ENCODE measurements around the gene NUP85. TPM values are rescaled to one million over a fixed set of nuclear protein-coding genes. Genes with fewer than 3 reads are reported as not detected.

Gene NUP85
- total and polyA plus RNA-seq, 2 experiments from 2014 or later, result 59.4 to 114 TPM

- DNase-seq (ENCODE audit: low spot score) (no peak), ATAC-seq (no peak)
- Mint-ChIP-seq H3K4me3 (no peak overlapping the region), H3K4me1 (peaks cover 5% of the 10 kb centered on the region; the same call in 2 of the 3 replicates), H3K9me3 (no peaks in the 10 kb centered on the region; the same call in 2 of the 3 replicates), H3K27me3 (ENCODE audit: insufficient read depth, low read depth, poor library complexity) (peaks cover 6% of the 10 kb centered on the region), H3K36me3 (ENCODE audit: low read depth) (peaks cover 53% of the 10 kb centered on the region), H3K27ac (no peak overlapping the region)
- H3K9me2 ChIP-seq (ENCODE audit: insufficient read depth), result no peaks in the 10 kb centered on the region
- H3K4me2 ChIP-seq, result no peak overlapping the region
- peaks cover 13% of the 10 kb centered on the region for H3K4me1 ChIP-seq (ENCODE audit: insufficient read depth)
- H3K36me3 ChIP-seq (ENCODE audit: insufficient read depth), result peaks cover 46% of the 10 kb centered on the region
- H3K79me2 ChIP-seq (replicated peaks; ENCODE audit: insufficient read depth), result peaks cover 48% of the 10 kb centered on the region
- H3F3A ChIP-seq (replicated peaks; ENCODE audit: low read depth), result peaks cover 25% of the 10 kb centered on the region
- 0 out of 2 replicates have a peak overlapping the region, but pooled peaks have one; percentile 26 for H3K27ac ChIP-seq (ENCODE audit: low read depth)
- no peak overlapping the region for H2AFZ ChIP-seq
- H4K20me1 ChIP-seq (replicated peaks; ENCODE audit: insufficient read depth), result peaks cover 24% of the 10 kb centered on the region
- TF ChIP-seq ETS1 (IDR thresholded peaks at IDR 0.05) (no peak), CREB1 (CRISPR knock-in tag; IDR thresholded peaks at IDR 0.05; ENCODE audit: low read depth) (no peak), NANOG (IDR thresholded peaks at IDR 0.05; ENCODE audit: borderline replicate concordance) (no peak), ZNF114 (CRISPR knock-in tag; IDR thresholded peaks at IDR 0.05) (no peak), ZNF331 (CRISPR knock-in tag; IDR thresholded peaks at IDR 0.05; ENCODE audit: low read depth) (no peak), JUNB (IDR thresholded peaks at IDR 0.05; ENCODE audit: unreplicated experiment) (no peak), EZH2 (IDR thresholded peaks at IDR 0.05; ENCODE audit: low read depth, unreplicated experiment) (no peak)
- H3K4me3 ChIP-seq, result no peak overlapping the region
- no peaks in the 10 kb centered on the region for H3K27me3 ChIP-seq (ENCODE audit: insufficient read depth)
These were observed 3.6 kb downstream of the NUP85 start for GRCh38 chr17:75209061-75209460.

GRCh38 chr17:75218131-75218530, 12.7 kb downstream of the NUP85 start:
- peaks cover 7% of the 10 kb centered on the region for H4K20me1 ChIP-seq (replicated peaks; ENCODE audit: insufficient read depth)
- H3K36me3 ChIP-seq (ENCODE audit: insufficient read depth), result peaks cover 62% of the 10 kb centered on the region
- Mint-ChIP-seq H3K4me3 (no peak overlapping the region), H3K9me3 (no peaks in the 10 kb centered on the region; the same call in 2 of the 3 replicates), H3K4me1 (no peaks in the 10 kb centered on the region), H3K27ac (no peak overlapping the region), H3K27me3 (ENCODE audit: insufficient read depth, low read depth, poor library complexity) (no peaks in the 10 kb centered on the region), H3K36me3 (ENCODE audit: low read depth) (peaks cover 74% of the 10 kb centered on the region)
- H3K4me1 ChIP-seq (ENCODE audit: insufficient read depth), result no peaks in the 10 kb centered on the region
- 0 out of 2 replicates have a peak, but pooled peaks cover 4% of the 10 kb centered on the region for H3K79me2 ChIP-seq (replicated peaks; ENCODE audit: insufficient read depth)
- no peak overlapping the region for H3K4me2 ChIP-seq
- no peak overlapping the region for H3K27ac ChIP-seq (ENCODE audit: low read depth)
- no peak overlapping the region for H3K4me3 ChIP-seq
- no peak for TF ChIP-seq ETS1 (IDR thresholded peaks at IDR 0.05)
- no peak for TF ChIP-seq EZH2 (IDR thresholded peaks at IDR 0.05; ENCODE audit: low read depth, unreplicated experiment)
- no peak for TF ChIP-seq ZNF114 (CRISPR knock-in tag; IDR thresholded peaks at IDR 0.05)
- no peak for TF ChIP-seq REST (IDR thresholded peaks at IDR 0.05; ENCODE audit: unreplicated experiment)
- no peak for TF ChIP-seq STAT1 (IDR thresholded peaks at IDR 0.05; ENCODE audit: unreplicated experiment)
- TF ChIP-seq ZNF331 (CRISPR knock-in tag; IDR thresholded peaks at IDR 0.05; ENCODE audit: low read depth), result no peak
- TF ChIP-seq EZH2phosphoT487 (IDR thresholded peaks at IDR 0.05; ENCODE audit: unreplicated experiment), result no peak
- no peak for TF ChIP-seq NANOG (IDR thresholded peaks at IDR 0.05; ENCODE audit: borderline replicate concordance)
- DNase-seq (ENCODE audit: low spot score) (no peak), ATAC-seq (no peak)
- H2AFZ ChIP-seq, result no peak overlapping the region
- H3K9me2 ChIP-seq (ENCODE audit: insufficient read depth), result no peaks in the 10 kb centered on the region
- H3K27me3 ChIP-seq (ENCODE audit: insufficient read depth), result no peaks in the 10 kb centered on the region
- H3F3A ChIP-seq (replicated peaks; ENCODE audit: low read depth), result 0 out of 2 replicates have a peak, but pooled peaks cover 14% of the 10 kb centered on the region

Measured in GM23338 (cell line).